ENCODE measurements around the gene DCLK1.

DCLK1 gene

DNA sequence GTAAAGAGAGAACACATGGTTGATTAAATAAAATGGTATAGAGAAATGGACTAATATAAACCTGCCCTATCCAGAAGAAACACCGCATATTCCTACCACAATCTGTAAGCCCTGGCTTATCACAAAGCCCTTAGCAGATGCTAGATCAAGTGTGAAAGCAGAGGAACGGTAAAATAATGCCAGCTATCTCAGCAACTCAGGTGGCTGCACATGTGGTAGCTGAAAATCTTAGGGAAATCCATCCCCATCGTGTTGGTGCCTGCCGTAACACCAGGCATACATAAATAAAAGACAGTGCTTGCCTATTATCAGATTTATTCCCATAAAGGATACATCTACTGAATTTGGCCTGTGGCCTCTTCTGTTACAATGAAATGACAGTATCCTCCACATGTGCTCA is 350.6 kb downstream of the DCLK1 start:
- DNase-seq, result no peak

DNA sequence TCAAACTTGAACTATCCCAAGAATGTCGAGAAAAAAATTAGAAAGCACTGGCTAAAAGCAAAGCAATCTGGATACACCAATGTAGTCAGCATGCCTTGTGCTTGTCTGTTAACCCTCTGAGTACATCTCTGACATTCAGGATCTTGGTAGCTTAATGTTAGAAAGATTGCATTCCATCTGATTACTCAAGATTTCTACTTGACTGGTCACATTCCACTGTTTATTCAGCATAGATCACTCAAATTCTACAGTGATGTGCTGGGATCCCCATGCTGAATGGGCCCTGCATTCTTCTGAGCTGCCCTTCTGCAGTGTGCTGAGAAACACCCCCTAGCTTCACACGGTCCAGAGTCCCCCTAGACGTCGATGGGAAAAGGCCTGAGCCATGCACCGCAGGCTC is 359.3 kb downstream of the DCLK1 start:
- no peak for DNase-seq

DNA sequence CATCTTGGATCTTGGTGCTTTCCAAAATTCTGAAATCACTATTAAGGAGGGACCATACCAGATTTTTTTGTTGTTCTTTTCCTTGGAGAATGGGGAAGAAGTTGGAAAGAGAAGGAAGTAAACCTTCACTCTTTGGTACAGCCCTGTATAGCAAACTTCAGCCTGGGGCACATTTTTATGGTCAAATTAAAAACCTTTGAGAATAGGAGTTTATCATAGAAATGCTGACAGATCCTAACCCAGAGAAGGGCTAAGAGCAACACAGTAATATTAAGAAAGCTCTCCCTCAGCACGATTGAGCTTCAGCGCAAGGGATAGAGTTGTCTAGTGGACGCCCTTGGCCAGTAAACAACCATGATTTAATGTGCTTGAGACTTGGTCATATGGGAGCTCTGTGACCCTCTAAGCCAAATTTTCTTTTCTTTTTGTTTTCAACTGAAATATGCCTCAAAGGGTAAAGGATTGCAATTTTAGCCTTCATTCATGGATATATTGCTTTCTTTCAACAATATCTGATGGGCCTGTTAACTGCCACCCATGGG is 360.4 kb downstream of the DCLK1 start:
- no peak for DNase-seq

DNA sequence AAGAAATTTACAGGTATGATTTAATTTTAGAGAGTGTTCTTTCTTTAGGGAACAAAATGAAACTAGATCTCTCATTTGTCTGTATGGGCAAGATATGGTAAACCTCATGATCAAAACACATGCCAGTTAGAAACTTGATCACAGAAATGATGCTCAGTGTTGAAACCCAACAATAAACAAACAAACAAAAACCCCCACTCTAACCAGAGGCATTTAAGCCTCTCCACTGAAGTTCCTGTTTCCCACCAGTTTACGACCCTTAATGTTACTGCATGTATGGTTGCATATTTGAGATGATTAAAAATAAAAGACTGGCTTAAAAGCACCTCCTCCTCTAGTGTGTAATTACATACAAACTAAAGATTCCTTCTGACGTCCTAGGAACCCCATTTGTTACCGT is 361.4 kb downstream of the DCLK1 start:
- DNase-seq, result no peak

DNA sequence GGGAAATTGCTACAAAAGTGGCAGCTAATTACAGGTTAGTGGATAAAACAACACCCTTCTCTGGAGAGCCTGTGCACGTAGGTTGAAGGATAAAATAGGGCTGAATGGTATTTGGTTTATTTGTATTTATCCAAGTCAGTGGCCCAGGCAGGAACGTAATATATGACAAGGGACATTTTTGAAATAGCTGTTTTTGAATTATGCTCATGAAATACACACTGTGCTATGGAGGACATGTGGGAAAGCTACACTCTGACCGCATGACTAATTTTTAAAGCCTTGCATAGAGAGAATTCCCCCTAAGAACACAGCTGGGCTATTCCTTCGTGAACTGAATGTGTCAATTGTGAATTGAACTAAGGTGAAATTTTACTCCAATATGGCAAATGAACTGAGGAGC is 362.6 kb downstream of the DCLK1 start:
- DNase-seq, result no peak

DNA sequence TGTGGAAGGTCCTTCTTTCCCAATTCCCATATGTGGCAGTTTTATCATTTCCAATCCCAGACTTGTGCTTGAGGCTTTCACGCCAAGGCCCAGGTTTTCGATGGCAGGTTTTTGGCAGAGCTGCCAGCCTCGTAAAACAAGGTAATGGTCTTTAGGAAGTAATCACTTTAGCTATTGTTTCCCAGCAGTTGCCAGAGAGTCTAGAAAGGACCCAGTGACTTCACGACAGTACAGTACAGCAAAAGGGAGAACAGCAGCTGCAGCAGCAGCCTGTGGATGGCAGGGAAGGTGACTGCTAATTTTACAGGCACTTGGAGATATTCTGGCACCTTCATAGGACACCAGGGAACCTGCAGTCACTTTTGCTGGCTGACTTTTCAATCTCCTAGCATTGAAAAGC is 363.1 kb downstream of the DCLK1 start:
- DNase-seq, result no peak

DNA sequence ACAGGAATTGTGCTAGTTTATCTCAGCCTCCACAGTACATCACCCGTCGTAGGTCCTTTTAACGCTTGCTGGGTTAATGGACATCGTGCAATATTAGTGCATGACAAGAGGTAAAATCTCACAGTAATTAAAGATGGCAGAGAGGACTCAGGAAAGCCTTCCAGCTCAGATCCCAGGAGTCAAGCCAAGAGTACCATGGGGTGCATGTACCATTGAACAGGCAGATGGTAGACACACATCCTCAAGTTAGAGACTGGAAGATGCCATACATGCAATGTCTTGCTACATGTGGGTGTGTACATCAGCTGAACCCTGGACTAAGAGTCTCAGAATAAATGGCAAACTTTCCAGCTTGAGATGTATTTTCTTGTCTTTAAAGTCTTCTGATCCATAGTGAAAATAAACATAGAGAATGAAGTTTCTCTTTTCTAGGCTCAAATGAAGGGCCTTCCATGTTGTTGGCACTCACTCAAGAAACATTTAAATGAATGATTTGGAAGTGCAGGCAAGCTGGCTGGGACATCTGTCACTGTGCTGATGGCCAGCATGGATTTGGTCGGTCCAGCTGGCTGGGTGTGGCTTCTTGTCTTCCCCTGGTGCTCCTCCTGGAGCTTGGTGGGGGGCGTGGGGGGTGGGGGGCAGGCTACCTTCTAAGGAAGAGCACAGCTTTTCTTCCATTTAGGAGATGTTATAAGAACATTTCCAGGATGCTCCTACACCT is 363.8 kb downstream of the DCLK1 start:
- no peak for DNase-seq

DNA sequence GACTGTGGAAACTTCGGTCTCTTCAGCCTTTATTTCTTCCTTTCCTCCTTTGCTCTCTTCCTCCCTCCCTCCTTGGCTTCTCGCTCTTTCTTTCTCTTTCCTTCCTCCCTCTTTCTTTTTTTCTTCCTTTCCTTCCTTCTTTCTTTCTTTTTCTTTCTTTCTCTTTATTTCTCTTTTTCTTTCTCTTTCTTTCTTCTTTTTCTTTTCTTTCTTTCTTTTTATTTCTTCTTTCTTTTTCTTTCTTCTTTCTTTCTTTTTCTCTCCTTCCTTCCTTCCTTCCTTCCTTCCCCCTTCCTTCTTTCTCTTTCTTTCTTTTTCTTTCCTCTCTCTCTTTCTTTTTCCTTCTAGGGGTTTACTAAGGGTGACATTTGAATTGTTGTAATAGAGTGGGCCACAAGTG is 364.5 kb downstream of the DCLK1 start:
- DNase-seq, result no peak

DNA sequence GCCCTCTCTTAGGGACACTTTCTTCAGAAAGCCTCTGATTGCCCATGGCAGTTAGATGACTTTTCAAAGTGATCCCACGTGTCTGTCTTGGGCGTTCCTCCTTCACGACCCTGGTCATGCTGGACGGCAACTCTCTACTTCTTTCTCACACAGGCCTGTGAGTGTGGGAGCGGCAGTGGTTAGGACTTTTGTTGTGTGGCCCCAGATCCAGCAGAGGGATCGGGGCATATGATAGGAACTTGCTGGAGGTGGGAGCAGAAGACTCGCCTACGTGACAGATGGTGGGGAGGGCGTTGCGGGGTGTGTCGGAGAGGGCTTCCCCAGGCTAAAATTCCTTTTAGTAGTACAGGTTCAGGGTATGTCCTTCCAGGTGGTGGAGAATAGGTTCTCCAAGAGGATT is 365.2 kb downstream of the DCLK1 start:
- DNase-seq, result no peak

DNA sequence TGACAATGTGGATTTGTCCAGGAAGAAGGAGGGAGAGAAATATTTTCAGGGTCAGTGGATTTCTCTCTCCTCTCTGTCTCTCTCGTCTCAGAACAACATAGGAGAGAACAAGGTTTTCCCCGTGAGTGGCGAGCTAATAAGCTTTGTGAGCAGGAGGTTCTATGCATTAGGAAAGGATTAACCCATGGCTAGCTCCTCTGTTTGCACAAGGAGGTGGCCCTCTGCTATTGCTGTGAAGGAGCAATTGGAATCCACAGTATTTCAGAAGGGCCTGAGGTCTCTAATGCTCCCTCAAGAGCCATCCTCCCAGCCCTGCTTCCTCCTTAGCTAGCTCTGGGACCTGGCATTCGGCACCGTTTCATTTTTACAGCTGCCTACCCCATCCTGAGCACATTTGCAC is 365.8 kb downstream of the DCLK1 start:
- DNase-seq, result no peak

DNA sequence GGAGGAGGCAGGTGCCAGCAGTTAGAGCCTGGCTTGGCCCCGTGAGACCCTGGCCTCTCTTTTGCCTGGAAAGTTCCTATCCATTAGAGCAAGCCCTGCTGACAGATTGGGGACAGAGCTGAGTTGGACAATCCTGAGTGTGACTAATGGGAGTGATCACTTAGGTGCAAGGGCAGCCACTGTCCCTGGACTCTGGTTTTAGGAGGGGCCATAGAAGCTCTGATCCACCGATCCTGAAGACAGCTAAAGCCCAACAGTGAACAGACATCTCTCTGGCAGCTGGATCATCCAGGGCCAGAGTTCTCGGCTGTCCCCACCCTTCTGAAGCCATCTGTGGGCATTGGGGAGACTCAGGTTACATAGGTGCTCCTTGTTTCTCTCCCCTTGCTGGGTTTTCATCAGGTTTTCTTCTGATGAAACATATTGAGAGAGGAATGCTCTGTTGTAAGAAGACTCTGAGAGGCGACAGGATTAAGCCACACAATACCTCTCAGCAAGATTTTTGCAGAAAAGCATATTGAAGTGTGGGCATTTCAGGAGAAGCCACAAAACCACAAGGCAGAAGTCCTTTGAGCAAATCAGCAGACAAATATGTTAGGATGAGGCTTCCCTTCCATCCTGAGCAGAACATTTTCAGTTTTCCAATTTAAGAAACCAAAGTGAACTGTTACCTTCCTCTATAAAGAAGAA is 366.7 kb downstream of the DCLK1 start:
- no peak for DNase-seq

DNA sequence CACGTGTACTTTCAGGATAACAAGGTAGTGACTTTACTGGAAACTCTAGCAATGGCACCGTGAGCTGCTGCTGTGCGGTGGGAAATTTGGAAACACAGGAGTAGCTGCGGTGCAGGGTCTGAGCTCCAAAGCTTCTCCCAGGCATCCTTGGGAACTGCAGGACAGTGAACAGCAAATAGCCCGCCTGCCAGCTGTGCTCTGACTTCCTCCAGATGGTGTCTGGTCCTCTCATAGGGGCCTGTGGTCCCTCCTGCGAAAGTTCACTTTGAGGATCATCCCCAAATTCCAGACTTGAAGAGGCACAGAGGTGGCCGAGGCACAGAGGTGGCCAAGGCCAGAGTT is 367.4 kb downstream of the DCLK1 start:
- DNase-seq, result no peak

DNA sequence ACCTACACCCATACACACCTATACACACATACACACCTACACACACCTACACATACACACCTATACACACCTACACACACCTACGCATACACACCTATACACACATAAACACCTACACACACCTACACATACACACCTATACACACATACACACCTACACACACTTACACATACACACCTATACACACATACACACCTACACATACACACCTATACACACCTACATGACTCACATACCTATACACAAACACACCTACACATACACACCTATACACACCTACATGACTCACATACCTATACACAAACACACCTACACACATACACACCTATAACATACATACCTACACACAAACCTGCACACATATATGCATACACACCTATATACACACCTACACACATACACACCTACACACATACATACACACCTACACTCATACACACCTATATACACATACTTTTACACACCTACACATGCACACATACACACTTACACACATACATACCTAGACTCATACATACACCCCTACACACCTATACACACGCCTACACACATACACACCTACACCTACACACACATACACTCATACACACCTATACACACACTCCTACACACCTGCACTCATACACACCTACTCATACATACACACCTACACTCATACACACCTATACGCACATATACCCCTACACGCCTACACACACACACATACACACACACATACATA is 368.0 kb downstream of the DCLK1 start:
- no peak for DNase-seq

DNA sequence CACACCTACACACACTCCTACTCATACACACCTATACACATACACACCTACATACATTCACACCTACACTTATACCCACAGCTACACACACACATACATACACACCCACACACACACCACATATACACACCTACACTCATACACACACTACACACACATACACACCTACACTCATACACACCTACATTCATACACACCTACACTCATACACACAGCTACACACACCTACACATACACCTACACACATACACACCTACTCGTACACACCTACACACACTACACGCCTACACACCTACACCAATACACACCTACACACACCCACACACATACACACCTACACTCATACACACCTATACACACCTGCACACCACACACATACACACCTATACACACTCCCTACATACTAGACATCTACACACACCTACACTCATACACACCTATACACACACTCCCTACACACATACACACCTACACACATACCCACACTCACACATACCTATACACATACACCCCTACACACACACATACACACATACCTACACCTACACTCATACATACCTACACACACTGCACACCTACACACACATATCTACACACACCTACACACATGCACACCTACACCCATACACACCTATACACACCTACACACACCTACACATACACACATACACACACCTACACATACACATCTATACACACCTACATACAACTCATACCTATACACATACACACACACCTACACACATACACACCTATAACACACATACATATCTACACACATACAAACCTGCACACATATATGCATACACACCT is 369.5 kb downstream of the DCLK1 start:
- DNase-seq, result no peak

DNA sequence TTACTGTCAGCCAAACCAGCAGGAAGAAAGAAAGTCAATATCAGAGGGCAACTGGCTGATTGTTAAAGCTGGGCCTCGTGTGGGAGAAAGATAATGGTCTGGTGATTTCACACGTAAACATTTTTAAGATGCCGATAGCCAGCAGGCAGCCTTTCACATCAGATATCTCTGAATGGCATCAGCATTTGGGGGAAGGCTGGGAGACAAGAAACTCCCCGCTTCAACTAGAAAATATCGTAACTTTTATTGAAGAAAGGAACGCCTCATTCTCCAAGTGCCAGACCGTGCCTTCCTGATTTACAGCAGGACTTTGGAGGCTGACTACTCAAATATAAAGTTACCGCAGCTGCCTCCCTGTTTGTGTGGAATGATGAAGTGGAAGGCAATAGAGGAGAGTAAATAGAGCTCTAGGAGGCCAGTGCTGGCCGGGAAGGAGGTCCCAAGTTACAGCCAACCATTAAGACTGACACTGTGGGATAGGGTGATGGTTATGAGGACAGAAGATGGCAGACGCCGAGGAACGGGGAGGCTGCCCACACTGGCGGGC is 370.4 kb downstream of the DCLK1 start:
- DNase-seq, result no peak

DNA sequence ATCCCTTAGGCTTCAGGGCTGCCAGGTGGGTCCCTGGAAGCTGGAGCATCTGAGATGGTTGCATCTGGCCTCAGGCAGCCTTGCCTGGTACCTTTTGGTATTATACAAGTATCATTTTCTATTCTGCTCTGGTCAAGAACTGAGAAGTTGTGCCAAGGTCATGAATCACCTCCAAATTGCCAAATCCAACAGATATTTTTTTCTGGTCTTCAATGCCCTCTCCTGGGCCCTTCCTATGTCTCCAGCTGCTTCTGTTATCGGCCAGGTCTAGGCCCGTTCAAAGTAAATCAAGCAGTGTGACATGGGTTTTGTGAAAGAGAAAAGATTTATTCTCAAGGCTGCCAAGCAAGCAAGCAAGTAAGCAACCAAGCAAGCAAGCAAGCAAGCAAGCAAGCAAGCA is 383.6 kb downstream of the DCLK1 start:
- no peak for DNase-seq

DNA sequence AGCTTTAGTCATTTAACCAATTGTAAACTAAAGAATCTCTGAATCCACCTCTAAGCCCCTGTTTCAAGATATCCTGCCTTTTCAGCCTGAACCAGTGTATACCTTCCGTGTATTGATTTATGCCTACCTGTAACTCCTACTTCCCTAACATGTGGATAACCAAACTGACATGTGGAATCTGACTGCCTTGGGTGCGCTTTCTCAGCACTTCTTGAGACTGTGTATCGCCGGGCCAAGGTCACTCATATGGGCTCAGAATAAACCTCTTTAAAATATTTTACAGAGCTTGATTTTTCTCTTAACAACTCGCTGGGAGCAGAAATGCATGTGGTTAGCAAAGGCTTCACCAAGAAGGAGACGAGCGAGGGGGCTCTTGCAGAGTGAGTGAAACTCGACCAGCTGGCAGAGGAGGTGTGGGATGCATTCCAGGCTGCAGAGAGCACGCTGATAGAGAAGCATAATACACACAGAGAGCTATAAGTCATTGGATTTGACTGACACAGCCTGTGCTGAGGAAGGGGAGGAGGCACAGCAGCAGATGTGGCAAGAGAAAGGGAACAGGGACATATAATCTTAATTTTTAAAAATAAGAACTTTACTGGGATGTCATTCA is 386.5 kb downstream of the DCLK1 start:
- DNase-seq, result no peak

DNA sequence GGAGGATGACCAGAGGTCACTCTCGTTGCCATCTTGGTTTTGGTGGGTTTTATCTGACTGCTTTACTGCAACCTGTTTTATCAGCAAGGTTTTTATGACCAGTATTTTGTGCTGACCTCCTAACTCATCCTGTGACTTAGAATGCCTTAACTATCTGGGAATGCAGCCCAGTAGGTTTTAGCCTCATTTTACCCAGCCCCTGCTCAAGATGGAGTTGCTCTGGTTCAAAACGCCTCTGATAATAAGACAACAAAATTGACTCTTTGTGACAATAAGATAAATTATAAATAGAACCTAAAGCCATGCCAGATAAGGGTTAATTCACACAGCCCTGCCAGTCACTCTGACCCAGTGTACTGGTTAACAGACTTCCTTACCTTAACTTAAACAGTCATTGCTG is 387.0 kb downstream of the DCLK1 start:
- no peak for DNase-seq

DNA sequence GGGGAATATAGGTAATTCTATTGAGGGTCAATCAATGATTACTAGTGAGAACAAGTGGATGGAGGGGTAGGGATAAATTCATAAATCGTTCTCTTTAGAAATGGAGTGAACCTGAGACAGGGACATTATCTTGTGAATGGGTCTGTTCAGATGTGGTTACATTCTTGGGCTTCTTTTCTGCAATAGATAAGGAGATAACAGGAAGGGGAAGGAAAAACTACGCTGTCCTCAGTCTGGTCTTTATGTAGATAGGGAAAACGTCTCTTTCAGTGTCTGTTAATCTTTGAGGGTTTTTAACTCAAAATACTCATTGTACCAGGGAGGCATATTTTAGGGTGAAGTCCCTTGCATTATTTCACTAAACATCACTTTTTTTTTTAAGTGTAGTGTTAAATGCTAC is 388.0 kb downstream of the DCLK1 start:
- DNase-seq, result no peak

DNA sequence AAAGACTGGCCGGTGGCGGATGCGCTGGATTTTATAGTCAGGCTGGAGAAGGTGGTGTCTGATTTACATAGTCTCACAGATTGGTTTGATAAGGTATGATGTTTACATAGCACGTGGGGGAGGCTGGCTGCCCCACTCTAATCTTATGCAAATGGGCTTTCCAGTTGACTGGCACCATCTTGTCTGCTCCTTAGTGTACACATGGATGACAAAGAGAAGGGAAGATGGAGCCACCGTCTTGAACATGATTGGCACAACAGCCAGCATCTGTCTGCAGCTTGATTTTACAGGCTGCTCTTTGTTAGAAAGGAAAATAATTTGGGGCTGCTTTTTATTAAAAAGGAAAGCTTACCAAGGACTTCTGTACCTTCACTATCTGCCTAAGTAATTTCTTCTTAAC is 389.5 kb downstream of the DCLK1 start:
- DNase-seq, result no peak

DNA sequence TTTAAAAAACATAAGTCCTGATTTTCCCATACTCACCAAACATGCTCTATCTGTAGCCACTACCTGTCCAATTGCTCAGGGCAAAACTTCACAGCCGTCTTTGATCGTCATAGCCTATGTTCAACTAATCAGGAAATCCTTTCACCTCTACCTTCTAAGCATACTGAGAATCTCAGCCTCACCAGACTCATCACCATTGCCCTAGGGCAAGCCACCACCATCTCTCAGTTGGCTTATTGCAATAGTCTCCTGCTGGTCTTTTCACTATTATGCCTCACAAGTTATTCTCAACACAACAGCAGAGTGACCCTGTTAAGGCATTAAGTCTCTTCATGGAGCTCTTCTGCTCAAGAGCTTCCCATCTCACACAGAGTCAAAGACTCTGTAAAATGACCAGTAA is 394.3 kb downstream of the DCLK1 start:
- DNase-seq, result no peak

DNA sequence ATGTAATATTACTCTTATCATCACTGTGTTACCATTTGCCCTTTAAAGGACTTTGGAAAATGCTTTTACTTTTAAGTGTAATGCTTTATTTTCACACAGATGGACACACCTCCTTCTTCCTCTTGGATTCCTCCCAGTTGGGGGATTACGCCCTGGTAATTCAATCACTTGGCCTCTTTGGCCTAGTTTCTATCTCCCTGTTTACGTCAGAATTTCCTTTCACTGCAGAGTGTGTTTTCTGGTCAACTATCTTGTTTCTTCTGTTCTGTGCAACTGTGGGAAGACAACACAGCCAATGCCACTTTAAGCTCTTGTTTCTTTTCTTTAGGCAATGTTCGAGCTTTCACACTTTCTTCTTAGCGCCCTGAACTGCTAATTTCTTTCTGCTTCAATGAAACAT is 397.4 kb downstream of the DCLK1 start:
- no peak for DNase-seq

All from T-helper 1 cell (primary cell).